CD1c-positive myeloid dendritic cell (primary cell): ENCODE measurements around the gene DEK.
"Not testable (repeated sequence)": the region's sequence is repeated elsewhere in the genome, so short reads cannot be mapped to it uniquely, and the experiment has no call there.

Experiments used
- DNase-seq: peaks from one replicate; pipeline ENCODE4 v3.0.0-alpha.2; 2016; ENCODE audit errors: extremely low spot score

The DEK gene

GRCh38 chr6:18204691-18205090, 59.6 kb downstream of the DEK start:
- no peak for DNase-seq

- no peak for DNase-seq
Measured at GRCh38 chr6:18203786-18204185, 60.5 kb downstream of the DEK start.

GRCh38 chr6:18192026-18192425, 72.3 kb downstream of the DEK start:
- DNase-seq = no peak

GRCh38 chr6:18189196-18189595, 75.1 kb downstream of the DEK start:
- DNase-seq = no peak

- DNase-seq = no peak
Measured at GRCh38 chr6:18187701-18188100, 76.6 kb downstream of the DEK start.

GRCh38 chr6:18186540-18187250, 77.6 kb downstream of the DEK start:
- DNase-seq = peak; percentile 22

GRCh38 chr6:18186033-18186432, 78.3 kb downstream of the DEK start:
- DNase-seq = no peak

- DNase-seq = no peak
Measured at GRCh38 chr6:18185624-18186023, 78.7 kb downstream of the DEK start.

GRCh38 chr6:18183766-18184165, 80.6 kb downstream of the DEK start:
- no peak for DNase-seq

GRCh38 chr6:18182568-18182967, 81.8 kb downstream of the DEK start:
- no peak for DNase-seq

GRCh38 chr6:18179770-18180356, 84.5 kb downstream of the DEK start:
- DNase-seq = peak; percentile 77

GRCh38 chr6:18178960-18179615, 85.2 kb downstream of the DEK start:
- peak; percentile 56 for DNase-seq

GRCh38 chr6:18177286-18177965, 86.9 kb downstream of the DEK start:
- no peak for DNase-seq

- DNase-seq = not testable (repeated sequence)
Measured at GRCh38 chr6:18176198-18176597, 88.1 kb downstream of the DEK start.
